ENCODE data around the gene FOCAD.
"Not testable (repeated sequence)": the region's sequence is repeated elsewhere in the genome, so short reads cannot be mapped to it uniquely, and the experiment has no call there.

FOCAD gene

DNA sequence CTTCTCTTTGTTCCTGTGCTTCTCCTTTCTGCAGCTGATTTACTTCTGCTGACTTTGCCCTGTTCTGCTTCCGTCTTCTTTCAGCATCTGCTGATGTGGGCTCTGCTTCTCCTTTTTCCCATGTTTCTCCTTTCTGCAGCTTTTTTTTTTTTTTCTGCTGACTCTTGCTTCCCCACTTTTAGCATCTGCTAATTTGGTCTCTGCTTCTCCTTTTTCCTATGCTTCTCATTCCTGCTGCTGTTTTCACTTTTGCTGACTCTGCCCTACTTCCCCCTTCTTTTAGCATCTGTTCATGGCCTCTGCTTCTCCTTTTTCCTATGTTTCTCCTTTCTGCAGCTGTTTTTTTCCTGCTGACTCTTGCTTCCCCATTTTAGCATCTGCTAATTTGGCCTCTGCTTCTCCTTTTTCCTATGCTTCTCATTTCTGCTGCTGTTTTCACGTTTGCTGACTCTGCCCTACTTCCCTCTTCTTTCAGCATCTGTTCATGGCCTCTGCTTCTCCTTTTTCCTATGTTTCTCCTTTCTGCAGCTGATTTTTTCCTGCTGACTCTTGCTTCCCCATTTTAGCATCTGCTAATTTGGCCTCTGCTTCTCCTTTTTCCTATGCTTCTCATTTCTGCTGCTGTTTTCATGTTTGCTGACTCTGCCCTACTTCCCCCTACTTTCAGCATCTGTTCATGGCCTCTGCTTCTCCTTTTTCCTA lies 289.3 kb downstream of the FOCAD start:
- DNase-seq (ENCODE audit: low read depth) = not testable (repeated sequence)

DNA sequence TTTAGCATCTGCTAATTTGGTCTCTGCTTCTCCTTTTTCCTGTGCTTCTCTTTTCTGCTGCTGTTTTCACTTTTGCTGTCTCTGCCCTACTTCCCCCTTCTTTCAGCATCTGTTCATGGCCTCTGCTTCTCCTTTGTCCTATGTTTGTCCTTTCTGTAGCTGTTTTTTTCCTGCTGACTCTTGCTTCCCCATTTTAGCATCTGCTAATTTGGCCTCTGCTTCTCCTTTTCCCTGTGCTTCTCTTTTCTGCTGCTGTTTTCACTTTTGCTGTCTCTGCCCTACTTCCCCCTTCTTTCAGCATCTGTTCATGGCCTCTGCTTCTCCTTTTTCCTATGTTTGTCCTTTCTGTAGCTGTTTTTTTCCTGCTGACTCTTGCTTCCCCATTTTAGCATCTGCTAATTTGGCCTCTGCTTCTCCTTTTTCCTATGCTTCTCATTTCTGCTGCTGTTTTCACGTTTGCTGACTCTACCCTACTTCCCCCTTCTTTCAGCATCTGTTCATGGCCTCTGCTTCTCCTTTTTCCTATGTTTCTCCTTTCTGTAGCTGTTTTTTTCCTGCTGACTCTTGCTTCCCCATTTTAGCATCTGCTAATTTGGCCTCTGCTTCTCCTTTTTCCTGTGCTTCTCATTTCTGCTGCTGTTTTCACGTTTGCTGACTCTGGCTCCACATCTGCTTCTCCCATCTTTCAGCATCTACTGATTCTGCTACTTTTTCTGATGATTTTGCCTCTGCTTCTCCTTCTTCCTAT lies 290.3 kb downstream of the FOCAD start:
- DNase-seq (ENCODE audit: low read depth) = not testable (repeated sequence)

DNA sequence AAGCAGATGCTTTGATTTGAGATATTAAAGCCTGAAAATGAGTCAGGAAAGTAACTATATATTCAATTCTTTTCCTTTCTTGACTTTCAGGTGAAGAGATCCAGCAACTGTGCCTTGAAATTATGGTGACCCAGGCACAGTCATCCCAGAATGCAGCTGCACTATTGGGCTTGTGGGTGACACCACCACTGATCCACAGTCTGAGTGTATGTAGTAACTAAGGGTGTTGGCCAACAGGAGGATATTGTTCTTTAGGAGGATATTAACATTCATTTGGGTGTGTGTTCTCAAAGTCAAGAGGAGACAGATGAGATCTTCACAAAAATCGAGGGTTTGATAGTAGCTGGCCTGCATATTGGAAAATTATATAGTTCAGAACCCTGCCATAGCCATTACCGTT lies 294.2 kb downstream of the FOCAD start:
- no peak for DNase-seq (ENCODE audit: low read depth)

DNA sequence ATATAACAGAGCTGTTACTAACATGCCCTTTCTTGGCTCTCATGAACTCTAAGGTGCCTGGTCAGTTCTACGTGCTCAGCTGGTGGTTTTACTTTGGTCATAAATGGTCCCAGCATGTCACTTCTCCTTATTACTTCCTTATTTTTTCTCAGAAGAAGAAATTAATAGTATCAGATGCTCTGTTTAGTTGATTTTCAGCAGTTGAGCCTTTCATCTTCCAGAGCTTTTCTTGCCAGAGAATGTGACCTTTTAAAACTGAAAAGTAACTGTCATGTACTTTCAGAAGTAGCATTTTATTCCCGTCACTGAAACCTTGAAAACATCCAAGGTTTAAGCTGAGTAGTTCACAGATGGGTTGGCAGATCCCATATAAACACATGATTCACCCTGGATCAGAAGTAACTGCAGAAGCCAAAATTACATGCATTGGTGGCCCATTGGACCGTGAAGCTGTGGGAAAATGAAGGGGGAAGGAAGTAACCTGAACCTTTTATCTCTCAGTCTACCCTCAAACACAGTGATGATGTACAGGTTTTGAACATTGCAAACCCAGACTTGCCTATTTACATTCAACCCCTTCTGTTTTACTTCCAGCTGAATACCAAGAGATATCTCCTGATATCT lies 296.9 kb downstream of the FOCAD start:
- DNase-seq (ENCODE audit: low read depth) = no peak

DNA sequence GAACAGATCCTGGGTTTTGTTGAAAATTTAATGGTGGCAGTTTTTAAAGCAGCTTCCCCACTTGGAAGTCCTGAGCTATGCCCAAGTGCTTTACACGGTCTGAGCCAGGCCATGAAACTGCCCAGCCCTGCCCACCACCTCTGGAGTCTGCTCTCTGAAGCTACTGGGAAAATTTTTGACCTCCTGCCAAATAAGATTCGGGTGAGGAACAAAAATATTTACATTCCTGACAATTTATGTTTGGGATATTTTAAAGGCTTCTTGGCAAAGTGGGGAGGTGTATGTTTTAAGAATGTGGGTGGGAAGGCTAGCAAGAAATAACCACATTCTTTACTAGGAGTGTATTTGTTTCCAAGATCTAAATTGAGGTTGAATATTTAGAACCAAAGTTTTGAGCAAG lies 297.4 kb downstream of the FOCAD start:
- no peak for DNase-seq (ENCODE audit: low read depth)

DNA sequence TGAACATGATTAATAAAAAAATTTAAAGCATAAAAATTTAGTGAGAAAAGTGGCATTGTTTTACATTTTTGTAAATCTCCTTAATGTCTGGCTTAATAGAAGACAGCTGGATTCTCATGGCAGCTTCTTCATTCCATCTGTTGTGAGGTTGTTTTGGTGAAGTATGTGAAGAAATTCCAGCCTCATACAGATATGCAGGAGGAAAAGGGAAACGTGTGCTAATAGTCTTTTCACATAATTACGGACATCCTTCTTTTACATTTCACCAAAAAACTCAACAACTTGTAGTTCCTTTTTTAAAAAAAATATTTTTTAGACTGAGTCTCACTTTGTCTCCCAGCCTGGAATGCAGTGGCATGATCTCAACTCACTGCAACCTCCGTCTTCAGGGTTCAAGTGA lies 300.4 kb downstream of the FOCAD start:
- DNase-seq (ENCODE audit: low read depth) = no peak

DNA sequence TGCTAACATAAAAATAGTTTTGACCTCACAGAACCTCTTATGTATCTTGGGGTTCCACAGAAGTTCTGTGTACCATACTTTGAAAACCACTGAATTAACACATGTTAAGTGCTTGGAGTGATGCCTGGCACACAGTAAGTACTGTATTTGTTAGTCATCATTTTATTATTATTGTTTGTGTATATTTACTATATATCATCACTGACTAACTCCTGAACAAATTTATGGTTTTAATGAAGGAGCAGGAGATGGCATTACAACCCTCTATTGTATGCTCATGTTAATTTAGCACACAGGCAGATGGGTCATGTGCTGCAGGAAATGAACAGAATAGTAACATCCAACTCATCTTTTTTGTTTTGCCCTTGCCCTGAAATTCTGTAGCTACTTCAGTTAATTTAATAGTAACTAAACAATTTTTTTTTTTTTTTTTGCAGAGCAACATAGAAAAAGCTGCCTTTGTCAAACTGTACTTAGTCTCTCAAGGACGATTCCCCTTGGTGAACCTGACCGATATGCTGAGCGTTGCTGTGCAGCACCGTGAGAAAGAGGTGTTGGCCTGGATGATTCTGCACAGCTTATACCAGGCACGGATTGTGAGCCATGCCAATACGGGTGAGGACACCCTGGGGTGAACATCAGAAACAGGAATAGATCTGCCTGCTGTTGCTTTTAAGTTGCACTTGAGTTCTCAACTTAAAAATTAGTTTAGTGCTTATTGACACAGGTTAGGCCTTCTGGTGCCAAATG lies 302.0 kb downstream of the FOCAD start:
- DNase-seq (ENCODE audit: low read depth) = no peak

DNA sequence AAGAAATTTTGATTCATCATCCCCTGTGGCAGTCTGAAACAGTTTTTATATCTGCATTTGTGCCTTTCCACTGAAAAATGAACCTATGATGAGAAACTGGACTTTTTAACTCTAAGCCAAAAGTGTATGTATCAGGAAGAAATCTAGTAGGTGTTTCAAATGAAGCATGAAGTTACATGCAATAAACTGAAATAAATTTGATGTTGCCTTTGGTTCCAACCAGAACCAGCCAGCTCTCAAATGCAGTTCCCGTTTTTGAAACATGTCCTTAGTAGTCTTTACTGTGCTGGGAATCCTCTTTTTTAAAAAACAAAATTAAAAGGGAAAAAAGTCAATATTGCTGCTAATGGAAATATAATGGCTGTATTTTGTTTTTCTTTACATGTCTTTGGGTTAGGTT lies 303.5 kb downstream of the FOCAD start:
- DNase-seq (ENCODE audit: low read depth) = no peak

DNA sequence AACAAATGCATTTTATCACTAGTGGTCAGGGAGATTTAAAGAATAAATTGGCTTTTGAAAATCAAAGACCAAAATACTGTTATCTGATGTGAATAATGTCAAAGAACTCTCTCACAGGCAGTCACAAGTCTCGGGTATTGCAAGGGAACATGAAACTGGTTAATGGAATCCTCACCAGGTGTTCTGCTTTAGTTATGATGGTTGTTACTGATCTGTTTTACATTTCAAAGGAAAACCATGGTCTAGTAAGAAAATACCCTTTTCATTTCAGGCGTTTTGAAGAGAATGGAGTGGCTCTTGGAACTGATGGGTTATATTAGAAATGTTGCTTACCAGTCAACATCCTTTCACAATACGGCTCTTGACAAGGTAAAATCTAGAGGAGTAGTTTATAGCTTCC lies 304.0 kb downstream of the FOCAD start:
- no peak for DNase-seq (ENCODE audit: low read depth)

DNA sequence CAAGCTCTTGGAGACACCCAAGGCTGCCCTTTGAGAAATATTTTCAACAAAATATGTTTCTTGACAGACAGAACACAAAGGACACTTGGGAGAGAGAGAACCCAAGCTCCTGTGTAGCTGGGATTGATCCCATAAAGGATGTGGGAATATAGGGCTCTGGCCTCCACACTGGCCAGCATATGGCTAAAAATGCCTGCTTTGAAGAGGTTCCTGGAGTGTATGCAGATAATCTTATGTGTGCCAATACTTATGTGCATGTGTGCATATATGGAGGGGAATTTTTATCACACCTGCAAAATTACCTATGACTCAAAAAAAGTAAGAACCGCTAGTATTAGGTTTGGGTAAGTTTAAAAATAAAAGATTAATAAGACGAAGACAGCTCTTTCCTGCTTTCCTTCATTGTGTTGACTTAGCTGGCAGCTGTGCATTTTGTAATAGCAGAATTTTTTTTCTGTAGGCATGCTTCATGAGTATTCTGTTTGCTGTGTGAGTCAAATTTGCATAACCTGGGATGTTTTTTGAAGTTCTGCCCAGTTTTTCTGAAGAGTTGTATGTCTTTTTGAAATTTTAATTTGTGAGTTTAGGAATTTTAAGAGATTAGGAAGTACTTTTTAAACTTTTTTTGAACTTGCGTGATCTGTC lies 304.7 kb downstream of the FOCAD start:
- no peak for DNase-seq (ENCODE audit: low read depth)

DNA sequence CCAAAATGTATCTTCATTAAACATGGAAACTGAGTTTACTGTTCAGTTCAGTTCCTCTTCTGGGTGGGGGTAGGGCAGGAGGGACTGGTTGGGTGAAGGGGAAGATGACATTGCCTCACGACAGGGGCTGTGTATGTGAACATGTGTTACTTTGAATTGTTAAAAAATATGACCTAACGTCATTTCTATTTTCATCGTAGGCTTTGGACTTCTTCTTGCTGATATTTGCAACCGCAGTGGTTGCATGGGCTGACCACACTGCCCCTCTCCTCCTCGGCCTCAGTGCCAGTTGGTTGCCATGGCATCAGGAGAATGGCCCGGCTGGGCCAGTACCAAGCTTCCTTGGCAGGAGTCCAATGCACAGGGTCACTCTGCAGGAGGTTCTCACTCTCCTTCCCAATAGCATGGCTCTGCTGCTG lies 305.9 kb downstream of the FOCAD start:
- no peak for DNase-seq (ENCODE audit: low read depth)

DNA sequence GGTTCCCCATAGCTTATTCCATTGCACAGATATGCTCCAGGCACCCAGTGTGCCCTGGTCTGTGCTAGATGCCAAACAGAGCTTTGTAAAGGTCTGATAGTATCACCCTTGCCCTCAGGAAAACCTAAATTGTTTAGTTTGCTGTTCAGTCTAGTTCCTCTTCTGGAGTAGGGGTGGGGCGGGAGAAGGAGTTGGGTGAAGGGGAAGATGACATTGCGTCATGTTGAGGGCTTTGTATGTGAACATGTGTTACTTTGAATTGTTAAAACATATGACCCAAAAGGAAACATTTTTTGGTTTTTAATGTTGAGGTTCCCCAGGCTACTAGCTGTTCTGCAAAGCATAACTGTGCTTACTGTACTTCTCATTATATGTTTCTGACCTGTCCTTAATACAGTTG lies 306.8 kb downstream of the FOCAD start:
- DNase-seq (ENCODE audit: low read depth) = no peak

DNA sequence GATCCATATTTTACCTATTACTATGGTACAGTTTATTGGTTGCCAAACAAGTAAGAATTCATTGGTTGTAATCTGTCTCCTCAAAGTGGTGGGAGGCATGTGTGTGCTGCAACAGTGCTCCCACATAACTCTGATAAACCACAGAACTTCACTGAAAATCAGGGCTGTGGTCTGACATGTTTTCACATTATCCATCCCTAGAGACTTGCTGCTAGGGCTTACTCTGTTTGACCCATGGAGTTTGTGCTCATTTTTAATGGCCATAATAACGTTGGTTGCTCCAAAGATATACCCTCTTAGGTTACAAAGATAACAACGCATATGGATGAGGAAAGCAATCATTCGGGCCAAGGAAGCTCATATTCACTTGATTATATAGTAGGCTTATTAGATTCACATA lies 310.4 kb downstream of the FOCAD start:
- no peak for DNase-seq (ENCODE audit: low read depth)

DNA sequence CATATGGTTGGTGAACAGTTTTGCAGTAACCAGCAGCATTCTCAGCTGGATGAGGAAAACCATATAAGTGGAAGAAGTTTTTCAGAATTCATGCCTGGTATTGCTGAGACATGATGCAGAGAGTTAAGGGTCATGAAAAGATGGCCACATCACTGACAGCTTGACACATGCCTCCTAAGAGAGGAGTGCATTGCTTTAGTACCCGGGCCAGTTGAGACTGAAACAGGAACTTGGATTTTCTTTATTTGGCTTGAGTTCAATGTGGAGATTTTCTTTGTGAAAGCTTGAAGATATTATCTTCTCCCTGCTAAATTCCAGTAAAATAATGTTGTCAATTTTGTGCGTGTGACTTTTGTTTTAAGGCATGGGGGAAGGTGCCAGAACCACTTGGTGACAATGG lies 311.6 kb downstream of the FOCAD start:
- DNase-seq (ENCODE audit: low read depth) = no peak

DNA sequence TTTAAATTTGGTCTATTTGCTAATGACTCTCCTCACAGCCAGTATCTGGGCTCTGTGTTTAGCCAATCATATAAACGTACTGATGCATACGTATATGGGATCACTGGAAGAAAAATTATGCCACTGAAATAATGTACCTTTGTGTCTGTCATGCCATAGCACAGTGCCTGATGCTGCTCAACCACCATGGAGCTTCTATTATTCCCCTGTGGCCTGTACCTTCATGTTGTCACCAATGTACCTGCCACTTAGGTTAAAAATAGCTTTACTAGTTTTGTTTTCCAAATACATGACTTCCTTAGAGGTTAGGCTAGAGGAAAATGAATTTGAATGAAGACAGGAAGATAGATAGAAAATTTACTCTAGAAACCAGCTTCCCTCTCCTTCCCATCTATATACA lies 312.8 kb downstream of the FOCAD start:
- no peak for DNase-seq (ENCODE audit: low read depth)

DNA sequence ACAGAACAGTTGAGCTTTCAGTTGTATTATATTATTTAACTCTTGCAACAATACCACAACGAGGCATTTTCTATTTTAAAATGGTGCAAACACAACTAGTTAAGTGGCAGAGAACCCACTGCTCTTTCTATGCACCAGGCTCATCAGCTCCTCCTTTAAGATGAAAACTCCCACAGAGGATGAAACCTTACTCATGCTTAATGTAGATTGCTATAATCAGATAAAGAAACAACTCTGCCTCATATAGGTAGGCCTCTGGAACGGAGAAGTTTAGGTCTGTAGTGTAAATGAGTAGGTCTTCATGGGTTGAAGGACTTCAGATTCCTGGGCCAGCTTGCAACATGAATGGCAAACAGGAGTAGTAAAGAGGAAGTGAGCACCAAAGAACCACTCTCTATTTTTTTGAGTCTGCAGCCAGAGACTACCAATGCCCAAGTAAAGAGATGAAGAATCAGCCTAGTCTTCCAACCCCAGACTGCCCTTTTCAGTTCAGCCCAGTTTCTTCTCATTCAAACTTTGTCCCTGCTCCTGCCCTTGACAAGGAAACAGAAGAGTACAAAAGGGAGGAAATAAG lies 313.5 kb downstream of the FOCAD start:
- DNase-seq (ENCODE audit: low read depth) = no peak

DNA sequence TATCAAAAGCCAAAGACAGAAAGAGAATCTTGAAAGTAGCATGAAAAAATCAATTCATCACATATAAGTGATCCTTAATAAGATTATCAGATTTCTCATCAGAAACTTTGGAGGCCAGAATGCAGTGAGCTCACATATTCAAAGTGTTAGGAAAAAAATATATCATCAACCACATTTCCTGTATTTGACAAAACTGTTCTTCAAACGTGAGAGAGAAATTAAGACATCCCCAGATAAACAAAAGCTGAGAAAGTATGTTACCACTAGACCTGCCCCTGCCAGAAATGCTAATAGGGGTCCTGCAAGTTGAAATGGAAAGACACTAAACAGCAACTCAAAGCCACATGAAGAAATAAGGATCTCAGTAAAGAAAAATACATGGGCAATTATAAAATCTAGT lies 317.5 kb downstream of the FOCAD start:
- no peak for DNase-seq (ENCODE audit: low read depth)

DNA sequence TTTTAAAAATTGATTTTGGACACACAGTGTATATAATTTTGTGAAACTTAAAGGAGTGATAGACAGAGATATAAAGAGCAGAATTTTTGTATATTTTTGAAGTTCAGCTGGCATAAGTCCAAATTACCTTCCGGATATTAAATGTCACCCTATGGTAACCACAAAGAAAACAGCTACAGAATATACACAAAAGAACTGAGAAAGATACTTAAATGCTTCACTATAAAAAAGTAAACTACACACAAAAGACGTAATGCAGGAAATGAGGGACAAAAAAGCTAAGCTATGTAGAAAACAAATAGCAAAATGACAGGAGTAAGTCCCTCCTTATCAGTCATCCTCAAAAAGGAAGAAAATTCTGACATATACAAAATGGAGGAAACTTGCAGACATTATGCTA lies 318.0 kb downstream of the FOCAD start:
- DNase-seq (ENCODE audit: low read depth) = no peak

DNA sequence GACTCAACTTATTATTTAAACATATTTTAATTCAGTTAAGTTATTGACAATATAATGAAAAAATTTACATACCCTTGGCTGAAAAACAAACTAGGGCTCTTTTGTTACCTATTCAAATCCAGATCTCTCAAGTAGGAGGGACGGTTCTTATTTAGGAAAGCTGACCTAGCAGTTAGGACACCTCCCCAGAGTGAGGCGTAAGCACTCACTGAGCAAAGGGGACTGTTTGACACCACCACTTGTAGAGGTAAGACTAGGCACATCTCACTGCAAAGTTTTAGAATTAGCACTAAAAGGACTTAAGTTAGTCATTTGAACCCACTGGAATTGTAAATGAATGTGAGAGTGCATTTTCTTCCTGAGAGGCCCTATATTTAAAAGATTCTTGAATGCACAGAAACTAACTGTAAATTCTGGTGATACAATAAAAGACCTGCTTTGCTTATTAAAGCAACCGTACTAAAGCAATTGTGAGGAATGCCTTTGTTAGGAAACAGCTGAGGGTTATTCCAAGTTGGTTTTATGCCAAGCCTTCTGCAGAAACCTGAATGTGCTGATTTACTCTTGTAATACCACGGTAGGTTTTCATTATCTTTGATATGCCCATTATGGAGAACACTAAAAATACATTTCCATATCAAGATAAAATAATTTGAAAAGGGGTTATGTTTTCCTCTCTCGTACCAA lies 331.2 kb downstream of the FOCAD start:
- no peak for DNase-seq (ENCODE audit: low read depth)

DNA sequence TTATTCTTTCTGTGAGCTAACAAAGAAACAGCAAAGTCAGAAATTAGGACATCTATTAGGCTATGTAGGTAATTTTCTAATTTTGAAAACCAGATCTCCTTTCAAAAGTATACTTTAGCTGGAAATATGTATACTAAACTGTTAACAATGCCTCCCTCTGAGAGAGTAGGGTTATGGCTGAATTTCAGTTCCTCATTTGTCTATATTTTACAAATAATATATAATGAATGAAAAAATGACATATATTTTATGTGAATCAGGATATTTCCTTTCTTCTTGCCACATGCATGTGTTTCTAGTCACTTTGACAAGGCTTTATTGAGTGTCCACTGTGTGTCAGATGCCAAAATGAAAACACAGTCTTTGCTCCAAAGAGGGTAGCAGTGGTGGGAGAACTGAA lies 331.9 kb downstream of the FOCAD start:
- no peak for DNase-seq (ENCODE audit: low read depth)
